ENCODE data around the gene OGA. TPM values are rescaled to one million over a fixed set of nuclear protein-coding genes. Genes with fewer than 3 reads are reported as not detected.

The OGA gene
- total and polyA plus RNA-seq, 2 of the 8 experiments (the other 6 are each of a cell fraction or from before 2014, with no cell fraction given), result 31.2 to 107 TPM

DNA sequence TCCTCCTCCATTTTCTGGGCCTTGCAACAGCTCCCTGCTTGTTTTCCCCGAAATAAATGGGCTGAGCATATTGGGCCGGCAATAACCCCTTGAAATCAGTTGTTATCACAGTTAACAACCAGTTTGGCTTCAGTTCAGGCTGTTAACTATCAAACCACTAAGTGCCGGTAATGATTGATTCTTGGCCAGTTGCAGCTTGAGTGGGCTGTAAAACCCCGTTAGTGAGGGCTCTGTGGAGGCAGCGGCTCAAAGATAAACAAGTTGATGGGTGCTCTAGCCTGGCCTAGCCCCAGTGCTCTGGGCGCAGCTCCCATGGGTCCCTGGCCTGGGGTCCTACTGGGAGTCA, 50.7 kb downstream of the OGA start:
- Histone ChIP-seq H4K91ac (replicated peaks; ENCODE audit: insufficient read length, low read length) (no peak overlapping the region), H3K4ac (replicated peaks; ENCODE audit: insufficient read length, low read depth, low read length) (no peak overlapping the region), H3K9ac (replicated peaks in 1 of 4; ENCODE audit: extremely low read depth in 1 of 4, low read depth in 3 of 4, low read length in 3 of 4) (no peak overlapping the region), H2BK15ac (ENCODE audit: low read length) (no peak overlapping the region), H3K4me1 (replicated peaks in 1 of 4; ENCODE audit: control insufficient read depth in 3 of 4, insufficient read depth in 4 of 4, low read length in 3 of 4) (peaks cover 2 to 9% (median 7%) of the 10 kb centered on the region in 4 experiments; a peak in 6 of 7 replicates), H3K36me3 (ENCODE audit: control insufficient read depth in 2 of 4, insufficient read depth in 4 of 4, low read length in 3 of 4) (no peaks in the 10 kb centered on the region), H3K4me3 (ENCODE audit: extremely low read depth in 1 of 4, insufficient read depth in 2 of 4, low read depth in 3 of 4, low read length in 4 of 4) (no peak overlapping the region), H3K9me3 (ENCODE audit: insufficient read depth in 2 of 2, low read depth in 1 of 2, low read length in 1 of 2) (no peaks in the 10 kb centered on the region), H2BK12ac (ENCODE audit: low read depth, low read length) (no peak overlapping the region), H2BK20ac (ENCODE audit: low read length) (no peak overlapping the region), H4K5ac (ENCODE audit: insufficient read length, low read depth, low read length) (no peak overlapping the region), H3K14ac (ENCODE audit: insufficient read length) (no peak overlapping the region), H3K27me3 (replicated peaks in 1 of 4; ENCODE audit: control insufficient read depth in 3 of 4, extremely low read depth in 1 of 4, insufficient read depth in 3 of 4, low read length in 3 of 4) (peaks cover 2 to 15% (median 12%) of the 10 kb centered on the region in 4 experiments), H3K23me2 (ENCODE audit: low read depth, low read length) (no peaks in the 10 kb centered on the region), H3K18ac (ENCODE audit: extremely low read depth, low read length) (no peak overlapping the region), H4K20me1 (replicated peaks in 1 of 2; ENCODE audit: control insufficient read depth in 1 of 2, insufficient read depth in 2 of 2, low read length in 2 of 2) (peaks cover 0 to under 1% of the 10 kb centered on the region in 2 experiments), H4K8ac (ENCODE audit: extremely low read depth, insufficient read depth, low read length) (no peak overlapping the region; the same call in 1 of the 2 replicates), H2BK5ac (ENCODE audit: low read depth, low read length) (no peak overlapping the region), H3K4me2 (ENCODE audit: insufficient read depth in 1 of 2, low read depth in 2 of 2, low read length in 2 of 2) (no peak overlapping the region), H2AK5ac (ENCODE audit: low read depth, low read length) (no peak overlapping the region), H3K23ac (ENCODE audit: insufficient read length) (no peak overlapping the region), H2BK120ac (replicated peaks; ENCODE audit: low read depth, low read length) (no peak overlapping the region), H2AFZ (ENCODE audit: low read length) (no peak overlapping the region), H3K27ac (ENCODE audit: low read depth, low read length) (no peak overlapping the region), H3K79me2 (ENCODE audit: control insufficient read depth in 1 of 2, insufficient read depth in 2 of 2, low read length in 2 of 2) (no peaks in the 10 kb centered on the region), H3K79me1 (ENCODE audit: low read depth, low read length) (no peaks in the 10 kb centered on the region), H3K56ac (replicated peaks; ENCODE audit: insufficient read length, low read depth, low read length) (no peak overlapping the region)
- DNase-seq (ENCODE audit: low read depth in 1 of 2, low spot score in 2 of 2) (no peak), FAIRE-seq (no peak)
- CTCF ChIA-PET (ENCODE audit: partially characterized antibody), result interaction anchor here (0.6 to 9.2 kb wide), 11 partner anchors 8 to 165 kb away, joined by 3 to 100 read pairs (median 4); partner anchors contain the start of gene NPM3
- TF ChIP-seq TCF12 (IDR thresholded peaks at IDR 0.05; ENCODE audit: low read depth, low read length) (no peak), BRCA1 (IDR thresholded peaks at IDR 0.05; ENCODE audit: low read depth, low read length) (no peak), JUN (IDR thresholded peaks at IDR 0.05; ENCODE audit: low read depth, low read length) (no peak), ATF2 (IDR thresholded peaks at IDR 0.05; ENCODE audit: low read length) (no peak), CTBP2 (IDR thresholded peaks at IDR 0.05; ENCODE audit: borderline replicate concordance, insufficient read depth, insufficient read length, low read length) (no peak)
- WGBS, 2 experiments (ENCODE audit: extremely low coverage in 1 of 2, insufficient coverage in 1 of 2, insufficient read length in 1 of 2, insufficient replicate concordance in 2 of 2, low coverage in 1 of 2, low lambda C conversion rate in 2 of 2, missing lambda C conversion rate in 1 of 2), result 89% methylated on average over 6 of the region's 6 CpGs; no CpG with 5 or more reads in 1 of the 2 experiments
- POLR2A ChIA-PET (ENCODE audit: partially characterized antibody), result interaction anchor here (0.9 to 1.6 kb wide), 2 partner anchors 16 to 51 kb away, joined by 3 to 6 read pairs; partner anchors contain the start of genes NPM3 and OGA

Data from H1 (cell line).